K562 (cell line): ENCODE results near the gene DPAGT1. TPM values are rescaled to one million over a fixed set of nuclear protein-coding genes. Genes with fewer than 3 reads are reported as not detected.

Source experiments
- BDP1 ChIP-seq: IDR thresholded peaks from 3 replicates; pipeline ENCODE4 v1.6.1; 2011; ENCODE audit not compliant: insufficient read length, insufficient read depth
- BRD4 ChIP-seq: fragments of 200-600 bp; sonication (generic); IDR thresholded peaks from 2 replicates; pipeline ENCODE4 v1.6.1; 2017; ENCODE audit warnings: inconsistent platforms
- CCAR2 ChIP-seq: fragments of 200-400 bp; formaldehyde crosslinking; IDR thresholded peaks from 2 replicates; pipeline ENCODE4 v1.6.1; 2017; ENCODE audit warnings: mild to moderate bottlenecking, low read depth, low read length
- FOXA3 ChIP-seq, 2 experiments: fragments of 450-650 bp in 1 of 2; sonication (generic) in 1 of 2; formaldehyde crosslinking; IDR thresholded peaks in 1 of 2; conservative IDR thresholded peaks in 1 of 2; 2 replicates each; pipeline versions ENCODE4 v1.4.0 to v1.8.0; 2020 to 2022; ENCODE audit warnings: mild to moderate bottlenecking in 2 of 2, missing genetic modification reagents in 1 of 2
- HNRNPLL ChIP-seq: fragments of 200-400 bp; formaldehyde crosslinking; IDR thresholded peaks from 2 replicates; pipeline ENCODE4 v1.6.1; 2017; ENCODE audit warnings: low read length, low read depth, mild to moderate bottlenecking; ENCODE audit not compliant: poor library complexity, severe bottlenecking
- HOXB6 ChIP-seq: fragments of 250-450 bp; sonication (Bioruptor Pico); IDR thresholded peaks from 2 replicates; pipeline ENCODE4 v1.5.1; 2022; ENCODE audit warnings: mild to moderate bottlenecking, borderline replicate concordance
- MCM7 ChIP-seq, 2 experiments: fragments of 450-650 bp; IDR thresholded peaks; 2 replicates each; pipeline ENCODE4 v1.6.1; 2016 to 2018
- MYC ChIP-seq, 2 experiments: fragments of 250-450 bp in 1 of 2; sonication (Bioruptor Pico) in 1 of 2; IDR thresholded peaks; 2 replicates each; pipeline versions ENCODE4 v1.5.1 to v1.6.1; 2012 to 2021; ENCODE audit warnings: low read depth in 2 of 2, borderline replicate concordance in 1 of 2, improper control_type of control experiment in 1 of 2, low read length in 1 of 2, mild to moderate bottlenecking in 1 of 2, moderate library complexity in 1 of 2
- NCOA4 ChIP-seq: fragments of 450-650 bp; IDR thresholded peaks from 2 replicates; pipeline ENCODE4 v1.6.1; 2018; ENCODE audit warnings: mild to moderate bottlenecking; ENCODE audit not compliant: partially characterized antibody
- PCBP1 ChIP-seq: fragments of 200-400 bp; formaldehyde crosslinking; IDR thresholded peaks from 2 replicates; pipeline ENCODE4 v1.6.1; 2018; ENCODE audit warnings: mild to moderate bottlenecking, low read depth, low read length; ENCODE audit not compliant: poor library complexity, severe bottlenecking
- RBM17 ChIP-seq: fragments of 200-400 bp; formaldehyde crosslinking; IDR thresholded peaks from 2 replicates; pipeline ENCODE4 v1.6.1; 2017; ENCODE audit warnings: low read depth, mild to moderate bottlenecking, low read length, borderline replicate concordance
- YY1 ChIP-seq, 3 experiments: IDR thresholded peaks; 2 replicates each; pipeline ENCODE4 v1.6.1; 2011; ENCODE audit warnings: low read length in 2 of 3, mild to moderate bottlenecking in 2 of 3, moderate library complexity in 2 of 3, borderline replicate concordance in 1 of 3, control low read depth in 1 of 3, low read depth in 1 of 3; ENCODE audit not compliant: insufficient read depth in 3 of 3, insufficient replicate concordance in 2 of 3, control insufficient read depth in 1 of 3, insufficient read length in 1 of 3; ENCODE audit errors: extremely low read depth in 1 of 3
- ZNF174 ChIP-seq: fragments of 250-450 bp; sonication (Bioruptor Pico); IDR thresholded peaks from 2 replicates; pipeline ENCODE4 v1.4.0; 2020; ENCODE audit warnings: mild to moderate bottlenecking
- ZNF324 ChIP-seq: fragments of 250-450 bp; sonication (Bioruptor Pico); IDR thresholded peaks from 2 replicates; pipeline ENCODE4 v1.4.0; 2020; ENCODE audit warnings: mild to moderate bottlenecking
- ZNF583 ChIP-seq: fragments of 250-450 bp; sonication (Bioruptor Pico); IDR thresholded peaks from 2 replicates; pipeline ENCODE4 v1.4.0; 2020
- polyA plus RNA-seq, 8 experiments: library from polyadenylated mRNA; depleted of rRNA in 4 of 8; stranded (reverse) in 5 of 8; unstranded in 3 of 8; fragments of >200 nt; fragmentation: Nextera tagmentation in 2 of 8; fragmentation: Illumina TruSeq in 1 of 8; extraction: Ambion mirVana in 2 of 8; extraction: Trizol in 1 of 8; gene quantifications; 2 replicates each; pipeline versions ENCODE4 v1.2.1 to v1.2.3, GENCODE V29; 2011 to 2014; ENCODE audit warnings: inconsistent platforms in 1 of 8, missing spikeins in 1 of 8
- total RNA-seq, 7 experiments: library from RNA; depleted of rRNA in 6 of 7; stranded (reverse); fragments of >200 nt in 6 of 7; fragmentation: Illumina TruSeq in 2 of 7; extraction: Trizol in 2 of 7; gene quantifications; 2 replicates each; pipeline versions ENCODE4 v1.2.1 to v1.2.3, GENCODE V29; 2011 to 2021; ENCODE audit warnings: low replicate concordance in 1 of 7
- TF ChIP-seq, protein P1 (sequence below): sonication (generic); formaldehyde crosslinking; IDR thresholded peaks from 2 replicates; pipeline ENCODE4 v1.8.0; 2022; ENCODE audit warnings: mild to moderate bottlenecking, missing genetic modification reagents
- TF ChIP-seq, protein P2 (sequence below), 3 experiments: fragments of 200-800 bp in 1 of 3; fragments of 250-450 bp in 1 of 3; fragments of 450-650 bp in 1 of 3; sonication (Bioruptor Pico) in 1 of 3; sonication (Bioruptor generic) in 1 of 3; formaldehyde crosslinking in 1 of 3; IDR thresholded peaks; 2 replicates each; pipeline versions ENCODE4 v1.6.1 to v1.8.0; 2016 to 2022; ENCODE audit warnings: mild to moderate bottlenecking in 2 of 3, missing genetic modification characterization in 2 of 3, missing compliant biosample characterization in 1 of 3, moderate library complexity in 1 of 3

The DPAGT1 gene
- total and polyA plus RNA-seq, 9 of the 15 experiments (the other 6 are each of a cell fraction or from before 2014, with no cell fraction given): 29.9 to 135 (median 85.0) TPM

DNA sequence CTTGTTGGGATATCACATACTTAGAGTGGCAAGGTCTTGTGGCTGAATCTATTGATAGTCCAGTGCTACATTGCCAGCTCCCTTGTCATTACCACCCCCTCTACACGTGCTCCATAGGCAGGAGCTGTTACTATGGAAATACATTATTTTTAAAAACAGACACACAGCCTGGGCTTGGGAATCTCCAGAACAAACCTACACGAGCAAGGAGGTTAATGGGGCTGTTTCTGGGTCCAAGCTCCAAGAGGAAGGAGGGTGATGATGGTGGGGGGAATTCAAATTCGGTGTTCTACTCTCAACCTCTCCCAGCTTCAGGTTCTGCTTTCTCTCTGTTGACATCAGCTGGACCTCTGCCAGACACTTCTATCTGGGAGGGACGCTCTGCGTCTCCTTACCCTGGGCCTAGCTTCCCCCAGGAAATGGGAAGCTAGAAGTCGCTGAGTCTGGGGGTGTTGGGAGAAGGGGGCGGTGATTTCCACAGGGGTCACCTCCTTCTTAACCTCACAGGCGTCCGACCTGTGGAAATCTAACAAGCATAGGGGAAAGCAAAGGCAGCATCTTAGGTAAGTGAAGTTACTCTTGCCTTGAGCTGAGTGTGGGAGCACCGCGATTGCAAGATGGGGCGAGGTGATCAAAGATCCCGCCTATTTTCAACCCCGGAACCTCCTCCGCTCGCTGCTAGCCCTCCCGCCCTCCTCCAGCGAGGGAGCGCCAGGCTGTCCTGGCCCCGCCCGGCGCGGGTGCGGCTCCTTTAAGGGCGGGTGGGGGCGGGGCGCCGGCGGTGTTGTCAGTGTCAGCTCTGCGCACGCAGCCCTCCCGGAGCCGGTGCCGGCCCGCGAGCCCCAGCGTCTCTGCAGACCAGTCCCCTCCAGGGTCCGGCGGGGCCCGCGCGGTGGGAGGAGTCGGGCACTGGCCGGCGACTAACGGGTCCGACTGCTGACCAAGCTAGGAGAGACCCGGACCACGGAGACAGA lies 5.2 kb upstream of the DPAGT1 start, which contains the start of gene C2CD2L (continued):
- TF ChIP-seq ZNF174 (CRISPR knock-in tag) (no peak), NCOA4 (no peak), MYC (IDR thresholded peaks at IDR 0.05; ENCODE audit: low read depth, low read length) (peak; percentile 77; the same call in 1 of the 2 replicates), MYC (CRISPR knock-in tag; IDR thresholded peaks at IDR 0.05; ENCODE audit: borderline replicate concordance, low read depth) (no peak), ZNF583 (CRISPR knock-in tag) (no peak), RBM17 (no peak), YY1 (IDR thresholded peaks at IDR 0.05; ENCODE audit: borderline replicate concordance in 1 of 3, control insufficient read depth in 1 of 3, extremely low read depth in 1 of 3, insufficient read depth in 3 of 3, insufficient read length in 1 of 3, insufficient replicate concordance in 2 of 3, low read depth in 1 of 3, low read length in 2 of 3) (peak in 2 of 3 experiments; percentile 36 to 66), HOXB6 (CRISPR knock-in tag) (no peak), BRD4 (no peak), FOXA3 (CRISPR knock-in tag; conservative IDR thresholded peaks at IDR 0.05 in 1 of 2, IDR thresholded peaks at IDR 0.05 in 1 of 2) (peak; percentile 60 to 90), BDP1 (no peak), ZNF324 (CRISPR knock-in tag) (no peak), PCBP1 (no peak), MCM7 (IDR thresholded peaks at IDR 0.05) (no peak), HNRNPLL (peak; percentile 31), CCAR2 (no peak)
- TF ChIP-seq, protein P1, sequence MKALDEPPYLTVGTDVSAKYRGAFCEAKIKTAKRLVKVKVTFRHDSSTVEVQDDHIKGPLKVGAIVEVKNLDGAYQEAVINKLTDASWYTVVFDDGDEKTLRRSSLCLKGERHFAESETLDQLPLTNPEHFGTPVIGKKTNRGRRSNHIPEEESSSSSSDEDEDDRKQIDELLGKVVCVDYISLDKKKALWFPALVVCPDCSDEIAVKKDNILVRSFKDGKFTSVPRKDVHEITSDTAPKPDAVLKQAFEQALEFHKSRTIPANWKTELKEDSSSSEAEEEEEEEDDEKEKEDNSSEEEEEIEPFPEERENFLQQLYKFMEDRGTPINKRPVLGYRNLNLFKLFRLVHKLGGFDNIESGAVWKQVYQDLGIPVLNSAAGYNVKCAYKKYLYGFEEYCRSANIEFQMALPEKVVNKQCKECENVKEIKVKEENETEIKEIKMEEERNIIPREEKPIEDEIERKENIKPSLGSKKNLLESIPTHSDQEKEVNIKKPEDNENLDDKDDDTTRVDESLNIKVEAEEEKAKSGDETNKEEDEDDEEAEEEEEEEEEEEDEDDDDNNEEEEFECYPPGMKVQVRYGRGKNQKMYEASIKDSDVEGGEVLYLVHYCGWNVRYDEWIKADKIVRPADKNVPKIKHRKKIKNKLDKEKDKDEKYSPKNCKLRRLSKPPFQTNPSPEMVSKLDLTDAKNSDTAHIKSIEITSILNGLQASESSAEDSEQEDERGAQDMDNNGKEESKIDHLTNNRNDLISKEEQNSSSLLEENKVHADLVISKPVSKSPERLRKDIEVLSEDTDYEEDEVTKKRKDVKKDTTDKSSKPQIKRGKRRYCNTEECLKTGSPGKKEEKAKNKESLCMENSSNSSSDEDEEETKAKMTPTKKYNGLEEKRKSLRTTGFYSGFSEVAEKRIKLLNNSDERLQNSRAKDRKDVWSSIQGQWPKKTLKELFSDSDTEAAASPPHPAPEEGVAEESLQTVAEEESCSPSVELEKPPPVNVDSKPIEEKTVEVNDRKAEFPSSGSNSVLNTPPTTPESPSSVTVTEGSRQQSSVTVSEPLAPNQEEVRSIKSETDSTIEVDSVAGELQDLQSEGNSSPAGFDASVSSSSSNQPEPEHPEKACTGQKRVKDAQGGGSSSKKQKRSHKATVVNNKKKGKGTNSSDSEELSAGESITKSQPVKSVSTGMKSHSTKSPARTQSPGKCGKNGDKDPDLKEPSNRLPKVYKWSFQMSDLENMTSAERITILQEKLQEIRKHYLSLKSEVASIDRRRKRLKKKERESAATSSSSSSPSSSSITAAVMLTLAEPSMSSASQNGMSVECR (CRISPR knock-in tag): no peak
- TF ChIP-seq, protein P2, sequence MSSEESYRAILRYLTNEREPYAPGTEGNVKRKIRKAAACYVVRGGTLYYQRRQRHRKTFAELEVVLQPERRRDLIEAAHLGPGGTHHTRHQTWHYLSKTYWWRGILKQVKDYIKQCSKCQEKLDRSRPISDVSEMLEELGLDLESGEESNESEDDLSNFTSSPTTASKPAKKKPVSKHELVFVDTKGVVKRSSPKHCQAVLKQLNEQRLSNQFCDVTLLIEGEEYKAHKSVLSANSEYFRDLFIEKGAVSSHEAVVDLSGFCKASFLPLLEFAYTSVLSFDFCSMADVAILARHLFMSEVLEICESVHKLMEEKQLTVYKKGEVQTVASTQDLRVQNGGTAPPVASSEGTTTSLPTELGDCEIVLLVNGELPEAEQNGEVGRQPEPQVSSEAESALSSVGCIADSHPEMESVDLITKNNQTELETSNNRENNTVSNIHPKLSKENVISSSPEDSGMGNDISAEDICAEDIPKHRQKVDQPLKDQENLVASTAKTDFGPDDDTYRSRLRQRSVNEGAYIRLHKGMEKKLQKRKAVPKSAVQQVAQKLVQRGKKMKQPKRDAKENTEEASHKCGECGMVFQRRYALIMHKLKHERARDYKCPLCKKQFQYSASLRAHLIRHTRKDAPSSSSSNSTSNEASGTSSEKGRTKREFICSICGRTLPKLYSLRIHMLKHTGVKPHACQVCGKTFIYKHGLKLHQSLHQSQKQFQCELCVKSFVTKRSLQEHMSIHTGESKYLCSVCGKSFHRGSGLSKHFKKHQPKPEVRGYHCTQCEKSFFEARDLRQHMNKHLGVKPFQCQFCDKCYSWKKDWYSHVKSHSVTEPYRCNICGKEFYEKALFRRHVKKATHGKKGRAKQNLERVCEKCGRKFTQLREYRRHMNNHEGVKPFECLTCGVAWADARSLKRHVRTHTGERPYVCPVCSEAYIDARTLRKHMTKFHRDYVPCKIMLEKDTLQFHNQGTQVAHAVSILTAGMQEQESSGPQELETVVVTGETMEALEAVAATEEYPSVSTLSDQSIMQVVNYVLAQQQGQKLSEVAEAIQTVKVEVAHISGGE (CRISPR knock-in tag; IDR thresholded peaks at IDR 0.05): peak in 1 of 3 experiments; percentile 84; a peak in 2 of 6 replicates
